Heart left ventricle (tissue), 13 donors: ENCODE measurements around the gene LRRC71.

Experiments
- CTCF ChIP-seq, 12 donors: fragments of 200-600 bp; sonication (generic) in 4 of 12; IDR thresholded peaks; one replicate each; pipeline versions ENCODE4 v1.5.0 to v1.8.0; 2018 to 2022; ENCODE audit warnings: antibody characterized with exemption in 12 of 12, mild to moderate bottlenecking in 5 of 12
- POLR2A ChIP-seq, 2 donors: fragments of 450-650 bp; IDR thresholded peaks; one replicate each; pipeline ENCODE4 v1.6.1; 2017; ENCODE audit warnings: antibody characterized with exemption in 2 of 2, mild to moderate bottlenecking in 2 of 2, moderate library complexity in 2 of 2
- donor health status: ischemic (EF 13 %, LVEDD 7.1; RV severe dilation, severe dysfunction).
- donor health status: DM: no; HTN: yes; CAD: no.
- donor health status: DM: no; HTN: no; CAD: no.
- donor health status: ischemic (EF 25% LVEDD 6.9; RV normal size, moderate dysfunction).
- donor health status: ischemic (EF 25% LVEDD 5.7; RV mildly dilated, moderate dysfunction).
- donor health status: ischemic (EF 35%, LVEDD 5.7; RV mildly dilated, moderate dysfunction).
- donor health status: nonischemic (EF 11% LVEDD 7.7; RV severe dilation, severe dysfunction).
- donor health status: DM: yes; HTN: yes; CAD: no.
- donor health status: PGD.
- donor health status: ischemic (EF 29% LVEDD 5.4; RV normal size, mild dysfunction).
- donor health status: nonischemic (EF 23%, LVEDD 6.1; RV moderate dilation, normal function).

- TF ChIP-seq CTCF (IDR thresholded peaks at IDR 0.05): no peak
- TF ChIP-seq POLR2A (IDR thresholded peaks at IDR 0.05): no peak
Observed at GRCh38 chr1:156904187-156904959, 16.1 kb upstream of the LRRC71 start.
